ENCODE data around the gene ITPRID1.

ITPRID1 gene

DNA sequence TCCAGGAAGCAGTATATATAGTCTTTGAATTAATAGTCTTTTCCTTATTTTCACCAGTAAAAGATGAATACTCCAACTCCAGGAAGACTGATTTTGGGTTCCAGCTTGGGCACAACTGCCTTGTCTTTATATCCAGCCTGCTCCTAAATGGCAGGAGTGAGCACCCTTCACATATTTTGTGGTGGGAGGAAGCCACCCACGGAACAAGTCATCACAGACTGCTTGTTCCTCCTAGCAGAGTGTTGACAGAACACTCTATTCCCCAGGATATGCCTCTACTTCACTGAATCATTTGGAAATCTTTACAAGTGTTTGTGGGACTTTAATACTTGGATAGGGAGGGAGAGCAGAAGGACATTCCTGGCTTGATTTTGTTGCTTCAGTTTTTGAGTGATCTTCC is 31.7 kb downstream of the ITPRID1 start:
- no peak overlapping the region for H3K27ac ChIP-seq
- no peak for TF ChIP-seq ZFX (IDR thresholded peaks at IDR 0.05; ENCODE audit: borderline replicate concordance)
- TF ChIP-seq, protein P1, sequence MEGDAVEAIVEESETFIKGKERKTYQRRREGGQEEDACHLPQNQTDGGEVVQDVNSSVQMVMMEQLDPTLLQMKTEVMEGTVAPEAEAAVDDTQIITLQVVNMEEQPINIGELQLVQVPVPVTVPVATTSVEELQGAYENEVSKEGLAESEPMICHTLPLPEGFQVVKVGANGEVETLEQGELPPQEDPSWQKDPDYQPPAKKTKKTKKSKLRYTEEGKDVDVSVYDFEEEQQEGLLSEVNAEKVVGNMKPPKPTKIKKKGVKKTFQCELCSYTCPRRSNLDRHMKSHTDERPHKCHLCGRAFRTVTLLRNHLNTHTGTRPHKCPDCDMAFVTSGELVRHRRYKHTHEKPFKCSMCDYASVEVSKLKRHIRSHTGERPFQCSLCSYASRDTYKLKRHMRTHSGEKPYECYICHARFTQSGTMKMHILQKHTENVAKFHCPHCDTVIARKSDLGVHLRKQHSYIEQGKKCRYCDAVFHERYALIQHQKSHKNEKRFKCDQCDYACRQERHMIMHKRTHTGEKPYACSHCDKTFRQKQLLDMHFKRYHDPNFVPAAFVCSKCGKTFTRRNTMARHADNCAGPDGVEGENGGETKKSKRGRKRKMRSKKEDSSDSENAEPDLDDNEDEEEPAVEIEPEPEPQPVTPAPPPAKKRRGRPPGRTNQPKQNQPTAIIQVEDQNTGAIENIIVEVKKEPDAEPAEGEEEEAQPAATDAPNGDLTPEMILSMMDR (IDR thresholded peaks at IDR 0.05): no peak

DNA sequence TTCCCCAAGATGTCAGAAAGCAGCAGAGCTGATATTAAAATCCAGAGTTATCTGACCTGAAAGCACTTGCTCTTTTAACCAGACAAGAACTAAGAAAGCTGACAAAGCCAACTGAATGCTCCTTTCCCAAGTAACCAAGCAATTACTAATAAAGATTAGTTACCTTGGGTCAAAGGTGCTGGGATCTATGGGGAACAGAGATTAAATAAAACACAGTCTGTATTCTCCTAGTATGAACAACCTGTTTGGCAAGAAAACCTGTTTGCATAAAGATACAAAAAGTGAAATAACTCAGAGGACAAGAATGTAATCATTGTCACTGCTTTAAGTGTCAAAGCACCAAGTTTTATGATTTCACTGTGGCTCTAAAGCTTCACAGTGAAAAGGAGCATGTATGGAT is 35.7 kb downstream of the ITPRID1 start:
- no peak overlapping the region for H3K27ac ChIP-seq
- no peak for TF ChIP-seq ZFX (IDR thresholded peaks at IDR 0.05; ENCODE audit: borderline replicate concordance)
- TF ChIP-seq, protein P1 (IDR thresholded peaks at IDR 0.05): no peak

DNA sequence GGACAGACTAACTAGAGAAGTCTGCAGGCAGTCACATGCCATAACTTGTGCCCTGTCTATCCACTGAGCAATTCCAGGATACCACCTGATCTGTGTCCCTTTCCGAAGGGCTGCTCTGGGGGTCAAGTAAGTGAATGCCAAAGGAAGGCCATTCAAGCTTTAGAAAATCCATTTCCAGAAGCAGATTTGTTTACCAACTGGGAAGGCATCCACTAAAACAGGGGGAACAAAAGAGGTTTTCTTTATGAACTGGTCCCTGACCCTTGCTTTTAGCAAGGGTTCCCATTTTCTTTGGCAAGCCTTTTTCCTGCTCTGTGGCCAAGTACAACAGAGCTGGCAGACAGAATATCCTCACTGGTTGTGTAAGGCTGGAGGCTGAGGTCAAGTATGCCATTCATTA is 36.5 kb downstream of the ITPRID1 start:
- H3K27ac ChIP-seq: no peak overlapping the region
- no peak for TF ChIP-seq ZFX (IDR thresholded peaks at IDR 0.05; ENCODE audit: borderline replicate concordance)
- TF ChIP-seq, protein P1 (IDR thresholded peaks at IDR 0.05): no peak

DNA sequence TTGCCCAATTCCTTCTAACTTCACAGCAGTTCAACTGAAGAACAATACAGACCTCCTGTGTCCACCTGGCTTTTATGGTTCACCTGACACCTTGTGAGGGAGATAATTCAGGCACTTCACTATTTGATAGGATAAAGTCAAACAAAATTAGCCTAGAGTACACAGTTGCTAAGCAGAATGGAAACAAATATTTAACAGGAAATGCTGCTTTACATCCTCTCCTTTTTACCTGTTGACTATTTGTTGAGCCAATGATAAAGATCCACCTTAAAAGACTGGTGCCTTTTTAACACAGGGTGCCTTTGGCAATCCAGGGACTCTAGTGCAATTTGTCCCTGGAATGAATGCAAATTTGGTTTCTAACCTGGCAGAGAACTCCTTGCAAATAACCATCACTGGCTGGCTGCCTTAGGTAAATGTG is 39.8 kb downstream of the ITPRID1 start:
- TF ChIP-seq, protein P1 (IDR thresholded peaks at IDR 0.05): no peak
- no peak for TF ChIP-seq ZFX (IDR thresholded peaks at IDR 0.05; ENCODE audit: borderline replicate concordance)
- H3K27ac ChIP-seq: no peak overlapping the region

DNA sequence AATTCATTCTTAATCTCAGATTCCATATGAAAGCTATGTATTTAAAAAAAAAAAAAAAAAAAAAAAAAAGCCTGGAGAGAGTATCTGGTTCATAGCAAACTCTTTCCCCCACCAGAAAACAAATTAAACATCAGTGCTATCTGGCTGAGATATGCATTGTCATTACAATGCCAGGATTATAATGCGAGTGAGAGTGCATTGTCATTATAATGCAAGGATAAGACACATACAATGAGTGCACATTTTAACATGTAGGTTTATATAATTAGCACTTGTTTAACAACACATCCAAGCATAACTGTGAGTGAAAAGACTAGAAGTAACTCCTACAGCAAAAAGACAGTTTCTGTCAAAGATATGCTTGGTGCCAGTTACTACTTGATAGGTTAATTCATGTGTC is 48.1 kb downstream of the ITPRID1 start:
- no peak for TF ChIP-seq ZFX (IDR thresholded peaks at IDR 0.05; ENCODE audit: borderline replicate concordance)
- TF ChIP-seq, protein P1 (IDR thresholded peaks at IDR 0.05): no peak
- H3K27ac ChIP-seq: no peak overlapping the region

DNA sequence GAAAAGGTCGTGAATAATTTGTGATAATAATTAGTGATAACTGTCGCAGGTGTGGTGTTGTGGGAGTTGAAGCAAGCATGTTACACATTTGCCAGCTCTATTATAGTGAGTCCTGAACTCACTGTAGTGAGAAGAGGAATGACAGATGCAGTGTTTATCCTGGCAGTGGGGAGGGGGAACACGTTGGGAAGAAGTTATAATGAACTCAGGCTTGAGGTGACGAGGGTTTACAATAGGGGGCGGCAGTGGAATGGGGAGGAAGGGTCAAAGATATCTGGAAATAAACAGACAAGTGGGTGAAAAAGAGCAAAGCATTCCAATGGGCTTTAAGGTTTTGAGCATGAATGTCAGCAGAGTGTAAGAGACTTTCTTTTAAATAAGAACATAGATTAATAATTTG is 49.6 kb downstream of the ITPRID1 start:
- TF ChIP-seq, protein P1 (IDR thresholded peaks at IDR 0.05): no peak
- no peak for TF ChIP-seq ZFX (IDR thresholded peaks at IDR 0.05; ENCODE audit: borderline replicate concordance)
- H3K27ac ChIP-seq: no peak overlapping the region

DNA sequence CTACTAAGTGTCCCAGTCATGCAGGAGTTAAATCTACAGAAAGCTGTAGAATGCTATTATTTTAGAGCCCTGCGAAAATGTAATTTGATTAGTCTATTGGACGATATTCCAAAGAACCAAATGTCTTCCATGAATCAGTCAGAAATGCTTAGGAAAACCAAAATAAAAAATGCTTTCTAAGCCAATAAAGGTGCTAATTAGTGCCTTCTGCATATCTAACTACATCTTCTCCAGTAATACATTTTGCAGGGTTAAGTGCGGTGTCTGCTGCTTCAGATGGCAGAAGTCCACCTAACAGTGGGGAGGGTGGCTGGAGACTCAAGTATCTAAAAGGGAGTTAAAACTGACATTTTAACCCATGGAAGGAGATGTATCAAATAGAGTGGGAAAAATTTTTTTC is 50.1 kb downstream of the ITPRID1 start:
- TF ChIP-seq, protein P1 (IDR thresholded peaks at IDR 0.05): no peak
- no peak for TF ChIP-seq ZFX (IDR thresholded peaks at IDR 0.05; ENCODE audit: borderline replicate concordance)

More for the DNA sequence above, 50.1 kb downstream of the ITPRID1 start:
- no peak overlapping the region for H3K27ac ChIP-seq
